Tongue (tissue), 2 donors: ENCODE measurements around the gene TDP2. TPM values are rescaled to one million over a fixed set of nuclear protein-coding genes. Genes with fewer than 3 reads are reported as not detected.

Experiments
- DNase-seq: peaks from one replicate; pipeline ENCODE4 v3.0.0-alpha.2; 2015
- total RNA-seq: library from RNA; depleted of rRNA; stranded (reverse); fragments of >200 nt; gene quantifications from one replicate; pipeline ENCODE4 v1.2.3, GENCODE V29; 2014

TDP2 gene, protein sequence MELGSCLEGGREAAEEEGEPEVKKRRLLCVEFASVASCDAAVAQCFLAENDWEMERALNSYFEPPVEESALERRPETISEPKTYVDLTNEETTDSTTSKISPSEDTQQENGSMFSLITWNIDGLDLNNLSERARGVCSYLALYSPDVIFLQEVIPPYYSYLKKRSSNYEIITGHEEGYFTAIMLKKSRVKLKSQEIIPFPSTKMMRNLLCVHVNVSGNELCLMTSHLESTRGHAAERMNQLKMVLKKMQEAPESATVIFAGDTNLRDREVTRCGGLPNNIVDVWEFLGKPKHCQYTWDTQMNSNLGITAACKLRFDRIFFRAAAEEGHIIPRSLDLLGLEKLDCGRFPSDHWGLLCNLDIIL
- total RNA-seq = 29.1 TPM

DNA sequence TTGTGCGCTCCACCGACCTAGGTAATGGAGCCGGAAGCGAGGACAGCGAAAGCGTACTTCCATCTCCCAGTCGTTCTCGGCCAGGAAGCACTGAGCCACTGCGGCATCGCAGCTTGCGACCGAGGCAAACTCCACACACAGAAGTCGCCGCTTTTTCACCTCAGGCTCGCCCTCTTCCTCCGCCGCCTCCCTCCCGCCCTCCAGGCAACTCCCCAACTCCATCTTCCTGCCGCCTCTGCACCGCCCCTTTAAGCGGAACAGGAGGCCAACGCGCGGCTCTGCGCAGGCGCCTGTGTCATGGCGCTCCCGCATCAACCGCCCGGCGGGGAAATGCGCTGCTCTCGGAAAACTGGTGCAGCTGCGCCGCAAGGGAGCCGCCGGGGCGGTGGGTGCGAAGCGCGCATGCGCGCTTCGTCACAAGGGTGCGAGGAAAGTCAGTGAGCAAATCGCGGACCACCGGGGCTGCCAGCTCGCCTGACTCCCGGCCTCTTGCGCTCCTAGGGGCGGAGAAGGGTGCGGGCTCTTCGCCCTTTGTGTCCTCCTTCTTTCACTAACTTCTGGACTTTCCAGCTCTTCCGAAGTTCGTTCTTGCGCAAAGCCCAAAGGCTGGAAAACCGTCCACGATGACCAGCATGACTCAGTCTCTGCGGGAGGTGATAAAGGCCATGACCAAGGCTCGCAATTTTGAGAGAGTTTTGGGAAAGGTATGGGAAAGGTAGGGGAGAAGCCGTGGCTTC, at the start of gene TDP2, which contains the start of gene ACOT13:
Gene TDP2 (minus strand): TSS at position 259 of the 737 bp plus-strand sequence. CDS start 37 bp downstream, at position 222.
Gene ACOT13 (plus strand): TSS at position 437 of the 737 bp plus-strand sequence. CDS start 187 bp downstream, at position 624.
- peak; percentile 99 for DNase-seq

DNA sequence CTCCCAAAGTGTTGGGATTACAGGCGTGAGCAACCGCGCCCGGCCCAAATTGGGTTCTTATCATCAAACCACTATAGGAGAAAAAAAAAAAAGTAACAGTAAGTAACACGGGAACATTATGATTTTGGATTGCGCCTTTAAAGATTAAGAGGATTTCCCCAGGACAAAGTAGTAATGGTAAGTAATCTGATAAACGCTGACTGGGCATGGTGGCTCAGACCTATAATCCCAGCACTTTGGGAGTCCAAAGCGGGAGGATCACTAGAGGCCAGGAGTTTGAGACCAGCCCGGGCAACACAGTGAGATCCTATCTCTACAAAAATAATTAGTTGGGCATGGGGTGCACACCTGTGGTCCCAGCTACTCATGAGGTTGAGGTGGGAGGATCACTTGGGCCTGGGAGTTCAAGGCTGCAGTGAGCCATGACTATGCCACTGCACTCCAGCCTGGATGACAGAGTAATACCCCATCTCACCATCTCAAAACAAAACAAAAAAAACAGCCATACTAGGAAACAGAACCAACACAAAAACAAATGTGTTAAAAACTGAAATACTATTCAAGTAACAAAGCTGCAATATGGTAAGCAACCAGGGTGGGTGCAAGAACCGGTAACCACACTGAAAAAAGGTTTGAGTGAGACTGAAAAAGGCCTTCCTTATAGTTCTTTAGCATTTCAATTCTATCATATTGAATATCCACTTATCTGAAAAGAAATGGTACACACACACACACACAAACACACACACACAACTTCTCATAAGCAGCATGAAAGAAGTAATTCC, 44.0 kb upstream of the TDP2 start:
- DNase-seq = no peak

DNA sequence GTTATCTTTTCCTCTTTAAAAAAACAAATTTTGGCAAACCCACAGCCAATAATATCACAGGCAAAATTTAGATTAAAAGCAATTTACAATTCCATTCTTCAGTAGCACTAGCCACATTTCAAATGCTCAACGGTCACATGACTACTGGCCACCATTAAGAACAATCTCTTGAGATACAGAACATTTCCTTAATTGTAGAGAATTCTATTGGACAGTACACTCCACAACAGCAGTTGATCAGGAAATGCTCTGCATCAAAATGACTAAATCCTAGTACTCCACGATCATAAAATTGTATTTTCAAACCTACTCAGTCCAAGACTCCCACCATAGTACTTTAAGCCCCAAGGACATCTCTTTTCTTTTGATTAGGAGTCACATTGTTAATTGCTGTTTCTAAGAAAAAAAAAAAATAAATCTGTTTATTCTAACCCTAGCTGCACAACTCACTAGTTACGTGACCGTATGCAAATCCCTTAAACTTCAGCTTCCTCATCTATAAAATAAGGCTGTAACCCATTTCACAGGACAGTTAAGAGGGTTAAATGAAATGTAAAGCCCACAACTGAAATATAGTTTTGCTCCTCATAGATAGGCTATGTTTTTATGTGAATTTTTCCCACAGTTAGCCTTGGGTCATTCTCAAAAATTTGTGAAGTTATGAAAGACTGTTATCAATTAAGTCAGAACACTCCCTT, 42.5 kb upstream of the TDP2 start:
- no peak for DNase-seq

- DNase-seq = no peak
Measured at GRCh38 chr6:24708612-24709011, 41.9 kb upstream of the TDP2 start.

DNA sequence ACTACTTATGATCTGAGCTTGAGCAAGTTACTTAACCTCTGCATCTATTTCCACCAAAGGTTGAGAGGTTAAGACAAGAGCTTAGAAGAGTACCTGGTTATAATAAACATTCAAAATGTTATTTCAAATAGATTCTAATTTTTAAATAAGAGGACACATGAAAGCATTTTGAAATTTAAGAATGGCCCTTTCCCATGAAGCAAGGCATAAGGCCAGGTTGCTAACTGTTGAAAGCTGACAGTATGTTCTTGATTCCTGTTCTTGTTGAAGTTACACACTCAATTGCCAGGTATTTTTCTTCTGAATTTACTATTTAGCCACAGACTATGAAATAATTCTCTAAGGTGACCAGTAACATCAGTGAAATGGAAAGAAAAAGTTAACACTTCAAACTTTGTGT, 37.8 kb upstream of the TDP2 start:
- DNase-seq = no peak

GRCh38 chr6:24702720-24703282, 36.1 kb upstream of the TDP2 start:
- no peak for DNase-seq

DNA sequence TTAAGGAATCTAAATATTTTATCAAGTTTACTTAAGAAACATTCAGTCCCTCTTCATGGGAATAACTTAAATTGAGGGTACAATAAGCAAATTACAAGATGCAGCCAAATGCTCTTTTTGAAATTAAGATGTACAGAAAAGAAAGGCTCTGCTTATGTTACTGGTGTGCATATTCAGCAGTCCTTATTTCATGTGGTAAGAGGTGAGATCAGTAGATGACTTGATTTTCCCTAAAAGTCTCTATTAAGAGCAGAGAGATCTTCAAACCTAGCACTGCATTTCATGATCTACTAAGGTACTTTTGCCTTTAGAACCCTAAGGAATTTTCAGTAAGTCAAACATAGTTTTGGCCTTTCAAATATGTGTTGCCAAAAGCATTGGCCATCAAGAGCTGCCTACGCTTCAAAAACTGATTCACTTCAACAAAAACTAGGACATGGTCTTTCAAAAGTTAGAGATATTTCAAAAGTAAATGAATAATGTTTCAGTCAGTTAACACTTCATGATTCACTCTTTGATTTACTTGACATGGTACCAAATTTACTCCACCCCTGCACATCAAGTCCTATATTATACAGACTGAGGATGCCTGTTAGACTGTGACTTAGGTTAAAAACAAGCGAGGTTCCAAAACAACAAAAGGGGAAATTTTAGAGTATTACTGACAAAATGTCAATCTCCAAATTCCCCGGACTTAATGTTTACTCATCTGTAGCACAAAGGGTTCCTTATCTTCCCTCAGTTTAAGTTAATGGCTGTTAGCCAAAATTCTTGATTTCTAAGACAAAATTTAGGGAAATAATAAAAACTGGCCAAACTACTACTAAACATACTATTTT, 33.0 kb upstream of the TDP2 start:
- DNase-seq = no peak

GRCh38 chr6:24696097-24696496, 29.4 kb upstream of the TDP2 start:
- no peak for DNase-seq

DNA sequence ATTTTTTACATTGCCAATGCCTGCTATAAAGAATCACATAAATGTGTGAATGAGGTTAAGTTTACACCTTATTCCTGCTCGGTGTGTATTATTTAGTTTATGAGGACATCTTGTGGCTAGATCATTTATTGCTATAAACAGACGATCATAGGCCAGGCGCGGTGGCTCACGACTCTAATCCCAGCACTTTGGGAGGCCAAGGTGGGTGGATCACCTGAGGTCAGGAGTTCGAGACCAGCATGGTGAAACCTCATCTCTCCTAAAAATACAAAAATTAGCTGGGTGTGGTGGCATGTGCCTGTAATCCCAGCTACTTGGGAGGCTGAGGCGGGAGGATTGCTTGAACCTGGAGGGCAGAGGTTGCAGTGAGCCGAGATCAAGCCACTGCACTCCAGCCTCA, 28.9 kb upstream of the TDP2 start:
- peak; percentile 62 for DNase-seq

DNA sequence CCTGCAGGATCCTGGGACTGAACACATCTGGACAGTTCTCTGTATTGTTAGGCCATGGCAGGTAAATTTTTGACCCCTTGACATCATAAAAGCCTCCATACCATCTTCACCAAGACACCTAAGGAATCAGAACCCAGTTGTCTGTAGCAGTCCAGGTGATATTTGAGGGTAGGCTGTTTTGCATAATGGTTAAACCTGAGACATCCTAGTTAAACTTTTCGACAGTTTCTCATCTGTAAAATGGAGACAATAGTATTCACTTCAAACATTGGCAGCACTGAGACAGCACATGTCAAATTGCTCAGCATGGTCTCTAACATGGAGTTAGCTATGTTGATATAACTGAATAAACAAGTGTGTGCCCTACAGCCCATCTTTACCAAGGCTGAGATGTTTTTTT, 27.5 kb upstream of the TDP2 start:
- no peak for DNase-seq

DNA sequence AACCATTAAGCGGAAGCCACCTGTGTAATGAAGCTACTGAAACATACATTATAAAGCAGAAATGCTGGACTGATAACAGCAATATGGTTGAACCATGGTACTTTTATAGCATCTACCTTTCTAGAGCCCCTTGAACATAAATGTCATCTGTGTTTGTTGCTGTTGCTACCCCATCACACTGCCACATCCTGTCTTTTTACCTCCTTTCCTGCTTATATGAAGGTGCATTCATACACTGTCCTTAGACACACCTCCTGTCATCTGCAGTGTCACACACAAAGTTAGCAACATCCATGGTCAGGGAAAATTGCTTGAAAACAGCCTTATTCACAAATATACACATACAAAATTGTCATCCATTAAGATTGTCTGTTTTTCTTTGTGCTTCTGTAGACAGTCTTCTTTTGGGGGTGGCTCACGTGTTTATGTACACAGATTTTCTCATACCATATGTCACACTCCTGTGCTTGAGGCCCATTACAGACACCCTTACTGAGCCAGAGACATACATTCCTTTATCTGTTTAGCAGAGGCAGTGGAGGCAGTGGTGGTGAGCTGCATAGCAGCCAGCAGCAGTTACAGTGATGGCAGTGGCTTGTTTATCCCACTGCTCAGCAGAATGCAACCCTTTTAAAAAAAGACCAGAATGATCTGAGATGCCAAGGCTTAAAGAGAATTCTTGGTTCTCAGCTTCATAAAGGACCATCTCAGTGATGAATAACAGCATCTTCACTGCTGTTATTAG, 26.3 kb upstream of the TDP2 start:
- DNase-seq = no peak

DNA sequence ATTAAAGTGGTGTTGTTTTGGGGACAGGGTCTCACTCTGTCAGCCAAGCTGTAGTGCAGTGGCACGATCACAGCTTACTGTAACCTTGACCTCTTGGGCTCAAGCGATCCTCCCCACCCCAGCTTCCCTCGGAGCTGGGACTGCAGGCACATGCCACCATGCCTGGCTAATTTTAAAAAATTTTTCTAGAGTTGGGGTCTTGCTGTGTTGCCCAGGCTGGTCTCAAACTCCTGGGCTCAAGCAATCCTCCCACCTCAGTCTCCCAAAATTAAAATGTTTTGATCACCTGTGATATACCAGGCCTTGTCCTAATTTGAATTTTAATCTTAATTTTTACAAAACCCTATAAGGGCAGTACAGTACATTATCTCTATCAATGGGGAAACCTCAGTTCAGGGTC, 25.7 kb upstream of the TDP2 start:
- DNase-seq = no peak

- DNase-seq = no peak
Measured at GRCh38 chr6:24692003-24692402, 25.3 kb upstream of the TDP2 start.

DNA sequence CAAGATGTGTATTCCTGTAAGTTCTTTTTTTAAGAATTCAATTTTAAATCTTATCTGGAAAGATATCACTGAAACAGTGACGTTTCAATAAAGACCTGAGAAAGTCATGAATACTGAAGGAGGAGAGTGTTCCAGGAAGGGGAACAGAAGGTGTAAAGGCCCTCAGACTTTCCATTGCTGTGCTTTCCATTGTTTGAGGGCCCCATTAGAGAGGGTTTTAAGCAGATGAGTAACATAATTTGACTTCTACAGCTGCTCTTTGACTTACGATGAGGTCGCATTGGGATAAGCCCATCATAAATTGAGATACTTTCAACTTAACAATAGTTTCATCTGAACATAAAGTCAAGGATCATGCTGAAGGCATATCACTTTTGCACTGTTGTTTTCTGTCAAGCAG, 24.9 kb upstream of the TDP2 start:
- no peak for DNase-seq

- no peak for DNase-seq
Measured at GRCh38 chr6:24690593-24690992, 23.9 kb upstream of the TDP2 start.

GRCh38 chr6:24689964-24690363, 23.3 kb upstream of the TDP2 start:
- DNase-seq = no peak

DNA sequence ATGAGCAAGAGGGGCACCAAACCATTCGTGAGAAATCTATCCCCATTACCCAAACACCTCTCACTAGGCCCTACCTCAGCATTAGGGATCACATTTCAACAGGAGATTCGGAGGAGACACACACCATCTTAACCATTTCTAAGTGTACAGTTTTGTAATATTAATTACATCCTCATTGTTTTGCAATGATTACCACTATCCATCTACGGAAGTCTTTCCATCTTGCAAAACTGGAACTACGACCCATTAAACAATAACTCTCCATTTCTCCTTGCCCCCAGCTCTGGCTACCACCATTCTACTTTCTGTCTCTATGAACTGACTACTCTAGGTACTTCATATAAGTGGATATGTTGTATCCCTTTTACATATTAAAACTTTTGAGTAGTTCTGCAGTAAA, 20.2 kb upstream of the TDP2 start:
- DNase-seq = no peak

GRCh38 chr6:24686408-24686807, 19.7 kb upstream of the TDP2 start:
- no peak for DNase-seq

DNA sequence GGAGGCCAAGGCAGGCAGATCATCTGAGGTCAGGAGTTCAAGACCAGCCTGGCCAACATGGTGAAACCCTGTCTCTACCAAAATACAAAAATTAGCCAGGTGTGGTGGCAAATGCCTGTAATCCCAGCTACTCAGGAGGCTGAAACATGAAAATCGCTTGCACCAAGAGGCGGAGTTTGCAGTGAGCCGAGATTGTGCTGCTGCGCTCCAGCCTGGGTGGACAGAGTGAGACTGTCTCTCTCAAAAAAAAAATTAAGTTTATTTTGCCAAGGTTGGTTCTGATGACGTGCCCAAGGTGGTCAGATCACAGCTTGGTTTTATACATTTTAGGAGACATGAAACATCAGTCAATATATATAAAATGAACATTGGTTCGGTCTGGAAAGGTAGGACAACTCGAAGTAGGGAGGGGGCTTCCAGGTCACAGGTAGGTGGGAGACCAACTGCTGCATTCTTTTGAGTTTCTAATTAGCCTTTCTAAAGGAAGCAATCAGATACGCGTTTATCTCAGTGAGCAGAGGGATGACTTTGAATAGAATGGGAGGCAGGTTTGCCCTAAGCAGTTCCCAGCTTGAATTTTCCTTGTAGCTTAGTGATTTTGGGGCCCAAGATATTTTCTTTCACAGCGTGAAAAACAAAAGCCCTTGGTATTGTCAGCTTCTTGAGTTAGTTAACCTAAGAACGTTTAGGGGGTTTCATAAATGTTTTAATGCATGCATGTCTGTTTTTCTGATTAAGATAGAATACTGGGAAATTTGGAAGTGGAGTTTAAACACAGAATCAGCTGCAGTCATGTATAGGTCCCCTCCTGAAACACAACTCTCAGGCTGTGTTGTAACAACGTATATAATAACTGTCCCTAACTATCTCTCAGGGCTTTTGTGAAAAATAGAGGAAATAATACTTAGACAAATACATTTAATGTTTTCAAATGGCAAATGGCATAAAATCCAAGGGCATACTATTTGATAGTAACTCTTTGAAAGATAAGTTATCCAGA, 16.9 kb upstream of the TDP2 start:
- DNase-seq = no peak
